CD4-positive, alpha-beta T cell treated with Interleukin-10 for 1 hour (primary cell): Measurements from ENCODE around the gene P2RX5.

Experiments
- DNase-seq: peaks from one replicate; pipeline ENCODE4 v3.0.0-alpha.2; 2020

The P2RX5 gene

GRCh38 chr17:3656353-3656752 is 39.6 kb downstream of the P2RX5 start:
- no peak for DNase-seq

GRCh38 chr17:3655766-3656165 is 40.2 kb downstream of the P2RX5 start:
- DNase-seq: no peak

GRCh38 chr17:3647769-3648555 is 48.0 kb downstream of the P2RX5 start:
- peak; percentile 31 for DNase-seq

GRCh38 chr17:3647251-3647650 is 48.7 kb downstream of the P2RX5 start:
- no peak for DNase-seq

- no peak for DNase-seq
Observed at GRCh38 chr17:3645310-3645709, 50.6 kb downstream of the P2RX5 start.

GRCh38 chr17:3643889-3644349 is 52.0 kb downstream of the P2RX5 start:
- no peak for DNase-seq

GRCh38 chr17:3641717-3642486 is 54.1 kb downstream of the P2RX5 start:
- DNase-seq: no peak

GRCh38 chr17:3641014-3641413 is 54.9 kb downstream of the P2RX5 start:
- no peak for DNase-seq

GRCh38 chr17:3639981-3640596 is 55.9 kb downstream of the P2RX5 start:
- DNase-seq: no peak

- DNase-seq: peak; percentile 6
Observed at GRCh38 chr17:3636908-3637373, 59.0 kb downstream of the P2RX5 start.

GRCh38 chr17:3636154-3636907 is 59.6 kb downstream of the P2RX5 start, which contains the start of the genes CTNS and SHPK:
Gene CTNS, plus strand, starts transcription at chr17:3636760. Its CDS starts 3,447 bp downstream, at chr17:3640207.
Gene SHPK, minus strand, starts transcription at chr17:3636250. Its CDS starts 31 bp downstream, at chr17:3636219.
- DNase-seq: peak; percentile 95

- DNase-seq: no peak
Observed at GRCh38 chr17:3635474-3636153, 60.3 kb downstream of the P2RX5 start.

- DNase-seq: no peak
Observed at GRCh38 chr17:3632287-3632686, 63.7 kb downstream of the P2RX5 start.

GRCh38 chr17:3630781-3631180 is 65.2 kb downstream of the P2RX5 start:
- DNase-seq: no peak

GRCh38 chr17:3627769-3628167 is 68.2 kb downstream of the P2RX5 start:
- no peak for DNase-seq

GRCh38 chr17:3626831-3627768 is 68.9 kb downstream of the P2RX5 start:
- no peak for DNase-seq
